GM18511 (cell line): ENCODE measurements around the gene CRX.
"Not testable (repeated sequence)": the region's sequence is repeated elsewhere in the genome, so short reads cannot be mapped to it uniquely, and the experiment has no call there.

Experiments
- ATAC-seq: cut with Tn5 transposase; IDR thresholded peaks from one replicate; pipeline ENCODE4 v1.9.1; 2021; ENCODE audit warnings: mild to moderate bottlenecking, moderate library complexity; ENCODE audit not compliant: unreplicated experiment

Gene CRX

DNA sequence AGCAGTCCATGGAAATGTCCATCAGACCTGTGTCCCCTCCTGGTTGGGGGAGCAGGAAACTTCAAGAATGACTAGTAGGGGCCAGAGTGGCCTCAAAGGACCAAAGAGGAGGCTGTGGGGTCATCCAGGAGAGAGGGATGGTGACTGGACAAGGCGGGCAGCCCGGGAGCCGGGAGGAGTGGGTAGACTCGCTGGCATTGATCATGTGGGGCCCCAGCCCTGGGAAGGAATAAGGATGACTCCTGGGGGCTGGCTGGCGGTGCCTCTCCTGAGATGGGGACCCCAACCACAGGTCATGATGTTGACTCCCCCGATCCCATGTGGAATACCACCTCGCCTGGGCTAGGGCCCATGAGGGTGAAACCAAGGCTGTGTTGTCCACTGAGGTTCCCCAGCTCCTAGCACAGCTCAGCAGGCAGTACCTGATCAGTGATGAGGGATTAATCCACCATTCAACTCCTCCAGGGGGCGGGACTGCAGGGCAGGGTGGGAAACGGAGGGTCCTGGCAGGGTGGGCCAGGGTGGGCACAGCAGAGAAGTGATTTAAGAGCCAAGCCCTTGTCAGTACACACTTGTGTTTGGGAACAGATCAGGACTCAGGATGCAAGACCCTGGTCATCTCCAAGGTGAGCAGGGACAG lies 37.0 kb downstream of the CRX start, which contains the start of gene TPRX2:
TPRX2 (plus strand) TSS at position 590 of the 640 bp plus-strand sequence; CDS start at position 602, 12 bp downstream.
- ATAC-seq, result not testable (repeated sequence)

DNA sequence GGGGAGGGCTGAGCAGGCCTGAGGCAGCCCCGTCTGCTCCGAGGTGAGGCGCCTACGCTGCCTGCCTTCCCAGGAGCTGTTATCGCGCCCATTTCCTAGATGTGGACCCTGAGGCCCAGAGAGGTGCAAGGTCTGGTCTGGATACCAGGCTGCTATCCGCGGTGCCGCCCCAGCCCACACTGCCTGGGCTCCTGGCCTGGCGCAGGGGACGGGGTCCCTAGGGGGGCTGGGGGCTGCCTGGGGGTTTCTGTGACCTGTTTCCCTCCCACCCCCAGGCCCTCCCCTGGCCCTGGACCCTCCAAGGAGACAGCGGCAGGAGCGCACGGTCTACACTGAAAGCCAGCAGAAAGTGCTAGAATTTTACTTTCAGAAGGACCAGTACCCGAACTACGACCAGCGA lies 38.1 kb downstream of the CRX start:
- ATAC-seq, result not testable (repeated sequence)

DNA sequence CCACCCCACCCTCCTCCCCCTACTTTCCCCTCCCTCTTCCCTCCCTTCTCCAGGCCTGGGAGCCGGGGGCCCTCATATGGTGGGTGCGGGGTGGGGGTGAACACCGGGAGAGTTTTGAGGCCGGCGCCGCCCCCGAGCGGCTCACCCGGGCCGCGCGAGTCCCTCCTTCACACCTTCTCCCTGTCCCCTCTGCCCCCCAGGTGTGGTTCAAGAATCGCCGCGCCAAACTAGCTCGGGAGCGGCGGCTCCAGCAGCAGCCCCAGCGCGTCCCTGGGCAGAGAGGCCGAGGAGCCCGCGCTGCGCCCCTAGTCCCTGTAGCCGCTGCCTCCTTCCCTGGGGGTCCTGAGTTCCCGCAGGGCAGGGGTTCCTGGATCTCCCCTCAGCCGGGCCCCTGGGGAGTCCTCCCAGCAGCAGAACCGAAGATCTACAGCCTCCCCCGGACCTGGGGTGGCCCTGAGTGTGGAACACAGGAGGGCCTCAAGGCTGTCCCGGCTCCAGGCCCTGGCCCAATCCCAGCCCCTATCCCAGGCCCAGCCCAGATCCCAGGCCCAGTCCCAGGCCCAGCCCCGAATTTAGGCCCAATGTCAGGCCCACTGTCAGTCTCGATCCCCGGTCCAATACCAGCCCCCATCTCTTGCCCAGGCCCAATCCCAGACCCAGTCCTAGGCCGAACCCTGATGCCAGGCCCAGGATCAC lies 39.0 kb downstream of the CRX start:
- no peak for ATAC-seq

- no peak for ATAC-seq
These were observed 39.9 kb downstream of the CRX start for GRCh38 chr19:47861630-47862029.

- no peak for ATAC-seq
These were observed 41.8 kb downstream of the CRX start for GRCh38 chr19:47863514-47863936.

DNA sequence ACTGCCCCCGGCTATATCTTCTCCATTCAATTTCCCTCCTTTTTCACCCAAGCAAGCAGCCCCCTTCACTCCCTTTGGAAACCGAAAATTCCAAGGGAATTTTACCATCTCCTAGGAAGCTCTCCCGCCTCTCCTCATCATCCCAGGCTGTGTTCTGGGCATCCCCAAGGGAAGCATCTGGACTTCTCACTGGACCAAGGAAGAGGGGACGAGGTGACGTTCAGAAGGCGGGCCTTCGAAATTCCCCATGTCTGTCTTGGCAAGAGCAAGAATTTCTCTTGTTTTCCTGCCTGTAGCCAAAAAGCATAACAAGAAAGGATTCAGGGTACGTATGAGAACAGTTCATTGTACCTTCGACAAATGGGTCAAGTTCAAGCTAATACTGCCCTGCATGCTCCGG lies 43.4 kb downstream of the CRX start:
- ATAC-seq, result no peak

GRCh38 chr19:47878906-47879305 lies 57.2 kb downstream of the CRX start:
- no peak for ATAC-seq

DNA sequence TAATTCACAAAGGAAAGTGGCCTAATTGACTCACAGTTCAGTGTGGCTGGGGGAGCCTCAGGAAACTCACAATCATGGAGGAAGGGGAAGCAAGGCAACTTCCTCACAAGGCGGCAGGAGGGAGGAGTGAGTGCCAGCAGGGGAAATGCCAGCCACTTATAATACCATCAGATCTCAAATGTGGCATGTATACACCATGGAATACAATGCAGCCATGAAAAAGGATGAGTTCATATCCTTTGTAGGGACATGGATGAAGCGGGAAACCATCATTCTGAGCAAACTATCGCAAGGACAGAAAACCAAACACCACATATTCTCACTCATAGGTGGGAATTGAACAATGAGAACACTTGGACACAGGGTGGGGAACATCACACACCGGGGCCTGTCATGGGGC lies 57.6 kb downstream of the CRX start:
- ATAC-seq, result not testable (repeated sequence)

DNA sequence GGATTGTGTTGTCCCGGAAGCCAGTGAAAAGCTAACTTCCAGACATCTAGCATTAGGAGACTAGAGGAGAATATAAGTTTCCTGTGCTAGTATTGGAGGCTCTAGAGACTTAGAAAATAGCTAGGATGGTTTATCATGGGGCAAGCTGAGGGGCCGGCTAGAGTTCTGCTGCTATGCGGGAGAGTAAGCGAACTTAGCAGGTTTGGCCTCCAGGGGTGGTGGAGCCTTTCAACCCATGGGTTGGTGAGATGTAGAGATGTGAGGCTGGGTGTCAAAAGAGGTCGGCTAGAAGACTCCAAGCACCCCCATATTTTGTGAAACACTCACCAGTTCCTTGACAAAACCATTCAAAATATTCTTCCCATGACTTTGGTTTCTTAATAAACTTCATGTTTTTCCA lies 60.0 kb downstream of the CRX start:
- no peak for ATAC-seq

GRCh38 chr19:47882890-47883289 lies 61.2 kb downstream of the CRX start:
- no peak for ATAC-seq

DNA sequence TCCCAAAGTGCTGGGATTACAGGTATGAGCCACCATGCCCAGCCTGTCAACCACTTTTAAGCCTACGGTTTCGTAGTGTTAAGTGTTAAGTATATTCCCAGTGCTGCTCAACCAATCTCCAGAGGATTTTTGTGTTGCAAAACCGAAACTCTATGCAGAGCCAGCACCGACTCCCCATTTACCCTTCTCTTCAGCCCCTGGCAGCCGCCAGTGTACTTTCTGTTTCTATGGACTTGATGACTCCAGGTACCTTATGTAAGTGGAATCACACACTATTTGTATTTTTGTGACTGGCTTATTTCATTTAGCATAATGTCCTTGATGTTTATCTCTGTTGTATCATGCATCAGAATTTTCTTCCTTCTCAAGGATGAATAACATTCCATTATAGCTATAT lies 63.3 kb downstream of the CRX start:
- ATAC-seq, result no peak

GRCh38 chr19:47886010-47886559 lies 64.3 kb downstream of the CRX start, which contains the start of gene SULT2A1:
Gene SULT2A1 (minus strand): TSS chr19:47886315. CDS start chr19:47886257, 58 bp downstream.
- no peak for ATAC-seq

GRCh38 chr19:47890865-47891621 lies 69.3 kb downstream of the CRX start:
- ATAC-seq, result no peak

- ATAC-seq, result no peak
These were observed 69.8 kb downstream of the CRX start for GRCh38 chr19:47891622-47891922.

DNA sequence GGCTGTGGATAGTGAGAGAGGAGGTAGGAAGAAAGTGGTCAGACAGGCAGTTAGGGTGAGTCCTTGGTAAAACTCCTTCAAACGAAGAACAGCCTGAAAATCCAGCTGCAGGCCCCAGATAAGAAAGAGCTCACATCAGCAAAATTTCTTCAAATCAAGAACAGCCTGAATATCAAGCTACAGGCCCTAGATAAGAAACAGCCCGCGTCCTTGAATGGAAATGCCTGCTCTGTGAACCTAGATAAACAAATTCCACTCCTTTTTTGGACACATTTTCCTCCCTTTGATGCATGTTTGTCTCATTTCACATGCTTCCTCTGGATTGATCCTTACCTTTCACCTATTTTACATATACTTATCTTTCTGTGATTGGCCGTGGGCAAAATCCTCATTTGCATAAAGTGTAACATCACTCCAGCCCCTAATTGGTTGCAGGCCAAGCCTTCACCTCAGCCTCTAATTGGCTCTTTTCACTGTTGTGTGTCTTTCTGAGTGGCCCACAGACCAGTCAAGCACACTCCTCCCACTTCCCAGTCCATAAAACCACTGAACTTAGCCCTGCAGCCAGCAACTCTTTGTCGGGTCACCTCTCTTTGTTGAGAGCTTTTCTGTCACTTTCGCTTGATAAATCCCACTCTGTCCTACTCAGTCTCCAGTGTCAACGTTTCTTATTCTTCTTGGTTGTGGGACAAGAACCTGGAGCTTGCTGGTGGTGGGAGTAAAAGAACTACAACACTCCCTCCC lies 70.4 kb downstream of the CRX start:
- ATAC-seq, result no peak
